Measurements from ENCODE around the gene GAL. TPM values are rescaled to one million over a fixed set of nuclear protein-coding genes. Genes with fewer than 3 reads are reported as not detected.
A peak's percentile ranks its signal among the peaks of the same experiment; 100 is the strongest.

The GAL gene
- total RNA-seq, 2 donors from 2014 or later: 98.9 to 166 TPM

- no peaks in the 10 kb centered on the region for H3K27me3 Mint-ChIP-seq (ENCODE audit: insufficient read depth)
- H3K9me3 Mint-ChIP-seq: no peaks in the 10 kb centered on the region
- TF ChIP-seq CTCF (conservative IDR thresholded peaks at IDR 0.05): peak; percentile 38
- no peak overlapping the region for H3K27ac ChIP-seq (ENCODE audit: low read depth, low read length)
- H3K36me3 ChIP-seq (ENCODE audit: control insufficient read depth, insufficient read depth, low read length): no peaks in the 10 kb centered on the region
- no peak overlapping the region for H3K4me3 Mint-ChIP-seq
- no peaks in the 10 kb centered on the region for H3K4me1 ChIP-seq (ENCODE audit: control insufficient read depth, insufficient read depth, low read length)
- H3K9me3 ChIP-seq (ENCODE audit: control insufficient read depth, low read length): no peaks in the 10 kb centered on the region
- H3K27ac Mint-ChIP-seq: no peak overlapping the region
- no peak overlapping the region for H3K9ac ChIP-seq (ENCODE audit: extremely low read depth, low read length, poor library complexity, severe bottlenecking)
- peaks cover 10% of the 10 kb centered on the region for H3K4me1 Mint-ChIP-seq
- H3K36me3 Mint-ChIP-seq (ENCODE audit: low read depth): peaks cover 7% of the 10 kb centered on the region
- WGBS, 2 experiments (ENCODE audit: insufficient coverage in 1 of 2, insufficient read length in 1 of 2): 80 to 92% methylated on average over 5 to 6 of the region's 6 CpGs
- no peak for DNase-seq
- H3K4me3 ChIP-seq (ENCODE audit: low read length): no peak overlapping the region
- H3K27me3 ChIP-seq (ENCODE audit: control insufficient read depth, insufficient read depth, low read length, poor library complexity, severe bottlenecking): no peaks in the 10 kb centered on the region
Measured at GRCh38 chr11:68727783-68728182, 43.4 kb downstream of the GAL start.

DNA sequence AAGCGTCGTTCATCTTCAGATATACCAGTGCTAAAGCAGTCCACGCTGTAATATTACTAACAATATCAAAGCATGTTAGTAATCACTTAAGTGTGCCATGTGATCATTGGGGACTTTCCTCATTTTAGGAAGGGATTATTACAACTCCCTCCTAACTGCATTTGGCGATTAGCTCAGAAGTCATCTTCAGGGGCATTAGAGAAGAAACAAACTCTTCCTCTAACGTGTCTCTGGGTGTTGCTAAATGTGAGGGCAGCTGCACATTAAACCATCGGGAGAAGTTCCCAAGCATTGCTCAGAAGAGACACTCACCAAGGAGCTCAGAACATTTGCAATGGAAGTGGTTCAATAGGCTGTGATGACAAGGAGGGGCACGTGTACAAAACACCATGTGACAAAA, 49.8 kb downstream of the GAL start:
- Mint-ChIP-seq H3K36me3 (ENCODE audit: low read depth) (peaks cover 31% of the 10 kb centered on the region), H3K27me3 (ENCODE audit: insufficient read depth) (no peaks in the 10 kb centered on the region), H3K9me3 (no peaks in the 10 kb centered on the region), H3K4me3 (no peak overlapping the region), H3K27ac (no peak overlapping the region), H3K4me1 (no peaks in the 10 kb centered on the region)
- no peaks in the 10 kb centered on the region for H3K36me3 ChIP-seq (ENCODE audit: control insufficient read depth, insufficient read depth, low read length)
- no peak for TF ChIP-seq CTCF (conservative IDR thresholded peaks at IDR 0.05)
- H3K27ac ChIP-seq (ENCODE audit: low read depth, low read length): no peak overlapping the region
- H3K4me3 ChIP-seq (ENCODE audit: low read length): no peak overlapping the region
- WGBS, 2 experiments (ENCODE audit: insufficient coverage in 1 of 2, insufficient read length in 1 of 2): 92 to 97% methylated on average over 5 to 7 of the region's 7 CpGs
- no peak for DNase-seq
- no peaks in the 10 kb centered on the region for H3K27me3 ChIP-seq (ENCODE audit: control insufficient read depth, insufficient read depth, low read length, poor library complexity, severe bottlenecking)
- no peaks in the 10 kb centered on the region for H3K4me1 ChIP-seq (ENCODE audit: control insufficient read depth, insufficient read depth, low read length)
- H3K9ac ChIP-seq (ENCODE audit: extremely low read depth, low read length, poor library complexity, severe bottlenecking): no peak overlapping the region
- H3K9me3 ChIP-seq (ENCODE audit: control insufficient read depth, low read length): no peaks in the 10 kb centered on the region

GRCh38 chr11:68735125-68735524, 50.8 kb downstream of the GAL start:
- H3K27ac Mint-ChIP-seq: no peak overlapping the region
- peak; percentile 10 for DNase-seq
- no peaks in the 10 kb centered on the region for H3K27me3 ChIP-seq (ENCODE audit: control insufficient read depth, insufficient read depth, low read length, poor library complexity, severe bottlenecking)
- H3K4me3 Mint-ChIP-seq: no peak overlapping the region
- no peak overlapping the region for H3K9ac ChIP-seq (ENCODE audit: extremely low read depth, low read length, poor library complexity, severe bottlenecking)
- no peak overlapping the region for H3K27ac ChIP-seq (ENCODE audit: low read depth, low read length)
- 92 to 100% methylated on average over 1 to 6 of the region's 6 CpGs for WGBS, 2 experiments (ENCODE audit: insufficient coverage in 1 of 2, insufficient read length in 1 of 2)
- H3K27me3 Mint-ChIP-seq (ENCODE audit: insufficient read depth): no peaks in the 10 kb centered on the region
- no peak for TF ChIP-seq CTCF (conservative IDR thresholded peaks at IDR 0.05)
- H3K36me3 Mint-ChIP-seq (ENCODE audit: low read depth): peaks cover 29% of the 10 kb centered on the region
- no peaks in the 10 kb centered on the region for H3K4me1 ChIP-seq (ENCODE audit: control insufficient read depth, insufficient read depth, low read length)
- no peaks in the 10 kb centered on the region for H3K36me3 ChIP-seq (ENCODE audit: control insufficient read depth, insufficient read depth, low read length)
- H3K4me1 Mint-ChIP-seq: peaks cover under 1% of the 10 kb centered on the region
- no peaks in the 10 kb centered on the region for H3K9me3 Mint-ChIP-seq
- H3K9me3 ChIP-seq (ENCODE audit: control insufficient read depth, low read length): no peaks in the 10 kb centered on the region
- no peak overlapping the region for H3K4me3 ChIP-seq (ENCODE audit: low read length)

All from endodermal cell (in vitro differentiated cells).